GM19193 (cell line): ENCODE measurements around the gene TSHR.

Experiments used
- POLR2A ChIP-seq: IDR thresholded peaks from 4 replicates; pipeline ENCODE4 v1.6.1; 2011; ENCODE audit not compliant: insufficient read depth, insufficient read length; ENCODE audit errors: extremely low read depth

Gene TSHR

GRCh38 chr14:80955416-80955941 lies at the start of gene TSHR:
Gene TSHR (plus strand): TSS chr14:80955621. CDS start chr14:80955681, 60 bp downstream.
- TF ChIP-seq POLR2A, result no peak

GRCh38 chr14:80906336-80906735 lies 49.1 kb upstream of the TSHR start:
- no peak for TF ChIP-seq POLR2A

GRCh38 chr14:80906946-80907345 lies 48.5 kb upstream of the TSHR start:
- no peak for TF ChIP-seq POLR2A

- TF ChIP-seq POLR2A, result no peak
Observed at GRCh38 chr14:80919622-80920021, 35.8 kb upstream of the TSHR start.

- no peak for TF ChIP-seq POLR2A
Observed at GRCh38 chr14:80923368-80923767, 32.1 kb upstream of the TSHR start.

- no peak for TF ChIP-seq POLR2A
Observed at GRCh38 chr14:80924365-80925103, 30.9 kb upstream of the TSHR start.

- TF ChIP-seq POLR2A, result no peak
Observed at GRCh38 chr14:80926397-80927082, 28.9 kb upstream of the TSHR start.

GRCh38 chr14:80927083-80927989 lies 28.1 kb upstream of the TSHR start:
- no peak for TF ChIP-seq POLR2A

- TF ChIP-seq POLR2A, result no peak
Observed at GRCh38 chr14:80930095-80930494, 25.3 kb upstream of the TSHR start.

- TF ChIP-seq POLR2A, result no peak
Observed at GRCh38 chr14:80930836-80931389, 24.5 kb upstream of the TSHR start.

GRCh38 chr14:80933282-80933681 lies 22.1 kb upstream of the TSHR start:
- no peak for TF ChIP-seq POLR2A

- no peak for TF ChIP-seq POLR2A
Observed at GRCh38 chr14:80933686-80934085, 21.7 kb upstream of the TSHR start.

- TF ChIP-seq POLR2A, result no peak
Observed at GRCh38 chr14:80940146-80940545, 15.3 kb upstream of the TSHR start.

- TF ChIP-seq POLR2A, result peak; percentile 58
Observed at GRCh38 chr14:80941241-80942185, 13.9 kb upstream of the TSHR start, which contains the start of gene CEP128. Gene CEP128 (minus strand): TSS chr14:80941738.

GRCh38 chr14:80942191-80942600 lies 13.2 kb upstream of the TSHR start:
- TF ChIP-seq POLR2A, result no peak
